Measurements from ENCODE around the gene RCE1.

DNA sequence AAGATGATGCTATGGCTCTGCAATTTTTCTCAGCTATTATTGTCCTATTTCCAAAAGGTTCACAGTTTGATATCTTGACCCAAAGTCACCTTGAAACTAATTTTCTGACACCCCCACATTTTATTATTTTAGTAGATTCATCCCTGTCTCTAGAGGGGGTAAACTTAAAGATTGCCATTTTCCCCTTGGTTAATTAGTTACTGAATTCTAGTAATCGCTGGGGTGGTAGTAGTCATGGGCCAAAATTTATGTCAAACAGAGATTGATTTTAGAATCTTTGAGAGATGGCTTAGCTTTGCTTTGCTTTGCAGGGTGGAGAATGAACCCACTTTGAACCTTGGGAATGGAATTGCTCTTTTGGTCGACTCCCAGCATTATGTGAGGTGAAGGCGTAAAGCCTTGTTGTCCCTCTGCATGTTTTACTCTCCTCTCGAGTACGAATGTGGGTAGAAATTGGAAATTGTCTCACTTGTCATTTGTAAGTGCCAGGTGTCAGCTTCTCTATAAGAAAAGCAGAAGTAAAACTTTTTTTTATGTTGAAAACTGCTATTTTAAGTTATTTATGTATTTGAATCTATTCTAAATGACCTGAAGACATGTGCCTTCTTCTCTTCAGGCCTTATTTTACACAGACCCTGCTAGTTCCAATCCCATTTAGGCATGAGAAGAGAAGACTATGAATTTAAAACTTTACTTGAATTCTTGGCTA, 42.4 kb upstream of the RCE1 start:
- no peak for TF ChIP-seq POLR2AphosphoS5 (IDR thresholded peaks at IDR 0.05)
- TF ChIP-seq, protein P1, sequence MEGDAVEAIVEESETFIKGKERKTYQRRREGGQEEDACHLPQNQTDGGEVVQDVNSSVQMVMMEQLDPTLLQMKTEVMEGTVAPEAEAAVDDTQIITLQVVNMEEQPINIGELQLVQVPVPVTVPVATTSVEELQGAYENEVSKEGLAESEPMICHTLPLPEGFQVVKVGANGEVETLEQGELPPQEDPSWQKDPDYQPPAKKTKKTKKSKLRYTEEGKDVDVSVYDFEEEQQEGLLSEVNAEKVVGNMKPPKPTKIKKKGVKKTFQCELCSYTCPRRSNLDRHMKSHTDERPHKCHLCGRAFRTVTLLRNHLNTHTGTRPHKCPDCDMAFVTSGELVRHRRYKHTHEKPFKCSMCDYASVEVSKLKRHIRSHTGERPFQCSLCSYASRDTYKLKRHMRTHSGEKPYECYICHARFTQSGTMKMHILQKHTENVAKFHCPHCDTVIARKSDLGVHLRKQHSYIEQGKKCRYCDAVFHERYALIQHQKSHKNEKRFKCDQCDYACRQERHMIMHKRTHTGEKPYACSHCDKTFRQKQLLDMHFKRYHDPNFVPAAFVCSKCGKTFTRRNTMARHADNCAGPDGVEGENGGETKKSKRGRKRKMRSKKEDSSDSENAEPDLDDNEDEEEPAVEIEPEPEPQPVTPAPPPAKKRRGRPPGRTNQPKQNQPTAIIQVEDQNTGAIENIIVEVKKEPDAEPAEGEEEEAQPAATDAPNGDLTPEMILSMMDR (IDR thresholded peaks at IDR 0.05): no peak
